ENCODE data around the gene CRYBG2. TPM values are rescaled to one million over a fixed set of nuclear protein-coding genes. Genes with fewer than 3 reads are reported as not detected.

Gene CRYBG2
- total RNA-seq, 6 experiments from 2014 or later: not detected

- TF ChIP-seq CTCF (IDR thresholded peaks at IDR 0.05): no peak
- H3K4me3 Mint-ChIP-seq: no peak overlapping the region
- no peak for DNase-seq
- H3K36me3 Mint-ChIP-seq (ENCODE audit: low read depth): no peaks in the 10 kb centered on the region
- H3K27ac Mint-ChIP-seq: no peak overlapping the region
- H3K4me1 Mint-ChIP-seq (ENCODE audit: low read depth): peaks cover 9% of the 10 kb centered on the region
- H3K9me3 Mint-ChIP-seq: no peaks in the 10 kb centered on the region
- H3K27me3 Mint-ChIP-seq (ENCODE audit: insufficient read depth): peaks cover 5% of the 10 kb centered on the region
Measured at GRCh38 chr1:26328597-26328996, 25.3 kb downstream of the CRYBG2 start.

GRCh38 chr1:26327956-26328362, 26.0 kb downstream of the CRYBG2 start:
- no peak for TF ChIP-seq CTCF (IDR thresholded peaks at IDR 0.05)
- Mint-ChIP-seq H3K4me1 (ENCODE audit: low read depth) (peaks cover 9% of the 10 kb centered on the region), H3K4me3 (no peak overlapping the region), H3K36me3 (ENCODE audit: low read depth) (no peaks in the 10 kb centered on the region), H3K9me3 (no peaks in the 10 kb centered on the region), H3K27me3 (ENCODE audit: insufficient read depth) (peaks cover 7% of the 10 kb centered on the region), H3K27ac (no peak overlapping the region)
- no peak for DNase-seq

GRCh38 chr1:26324550-26324949, 29.4 kb downstream of the CRYBG2 start:
- H3K27ac Mint-ChIP-seq: no peak overlapping the region
- no peak for DNase-seq
- peaks cover 8% of the 10 kb centered on the region for H3K4me1 Mint-ChIP-seq (ENCODE audit: low read depth)
- no peak overlapping the region for H3K4me3 Mint-ChIP-seq
- H3K27me3 Mint-ChIP-seq (ENCODE audit: insufficient read depth): peaks cover 7% of the 10 kb centered on the region; the same call in 1 of the 2 replicates
- TF ChIP-seq CTCF (IDR thresholded peaks at IDR 0.05): no peak
- no peaks in the 10 kb centered on the region for H3K36me3 Mint-ChIP-seq (ENCODE audit: low read depth)
- no peaks in the 10 kb centered on the region for H3K9me3 Mint-ChIP-seq

GRCh38 chr1:26323382-26323781, 30.5 kb downstream of the CRYBG2 start:
- Mint-ChIP-seq H3K27me3 (ENCODE audit: insufficient read depth) (peaks cover 7% of the 10 kb centered on the region; the same call in 1 of the 2 replicates), H3K36me3 (ENCODE audit: low read depth) (no peaks in the 10 kb centered on the region), H3K27ac (no peak overlapping the region), H3K9me3 (no peaks in the 10 kb centered on the region), H3K4me1 (ENCODE audit: low read depth) (peaks cover 8% of the 10 kb centered on the region), H3K4me3 (no peak overlapping the region)
- no peak for DNase-seq
- TF ChIP-seq CTCF (IDR thresholded peaks at IDR 0.05): no peak

- Mint-ChIP-seq H3K27me3 (ENCODE audit: insufficient read depth) (peaks cover 10% of the 10 kb centered on the region; the same call in 1 of the 2 replicates), H3K27ac (no peak overlapping the region), H3K36me3 (ENCODE audit: low read depth) (no peaks in the 10 kb centered on the region), H3K9me3 (no peaks in the 10 kb centered on the region), H3K4me1 (ENCODE audit: low read depth) (peaks cover 8% of the 10 kb centered on the region), H3K4me3 (no peak overlapping the region)
- no peak for TF ChIP-seq CTCF (IDR thresholded peaks at IDR 0.05)
- no peak for DNase-seq
Measured at GRCh38 chr1:26322042-26322331, 31.9 kb downstream of the CRYBG2 start.

Measured in HFFc6 (cell line).